Neural cell (in vitro differentiated cells): ENCODE results near the gene WWC1. TPM values are rescaled to one million over a fixed set of nuclear protein-coding genes. Genes with fewer than 3 reads are reported as not detected.

Source experiments
- H2AFZ ChIP-seq: fragments of 200-600, 300-800 bp; sonication (generic), shearing (Covaris generic); 2 replicates; pipeline ENCODE4 v1.6.0; 2014; ENCODE audit warnings: low read depth, mild to moderate bottlenecking, antibody characterized with exemption, low read length, moderate library complexity
- H3F3A ChIP-seq: fragments of 200-600 bp; shearing (Covaris generic); 2 replicates; pipeline ENCODE4 v1.6.1; 2016; ENCODE audit warnings: mild to moderate bottlenecking, moderate library complexity, mixed read lengths, antibody characterized with exemption, low read length; ENCODE audit not compliant: insufficient read depth, poor library complexity, severe bottlenecking
- H3K27ac ChIP-seq: fragments of 200-600, 300-800 bp; sonication (generic), shearing (Covaris generic); 2 replicates; pipeline ENCODE4 v1.5.1; 2014; ENCODE audit warnings: mild to moderate bottlenecking, low read length, moderate library complexity
- H3K27me3 ChIP-seq: fragments of 300-800, 200-600 bp; sonication (generic), shearing (Covaris generic); 2 replicates; pipeline ENCODE4 v1.6.0; 2014; ENCODE audit warnings: mild to moderate bottlenecking, low read depth, low read length, moderate library complexity; ENCODE audit not compliant: insufficient read depth
- H3K36me3 ChIP-seq: fragments of 300-800, 200-600 bp; sonication (generic), shearing (Covaris generic); 2 replicates; pipeline ENCODE4 v1.5.1; 2014; ENCODE audit warnings: mild to moderate bottlenecking, antibody characterized with exemption, low read length, moderate library complexity; ENCODE audit not compliant: insufficient read depth
- H3K4me2 ChIP-seq: fragments of 300-800, 200-600 bp; sonication (generic), shearing (Covaris generic); 2 replicates; pipeline ENCODE4 v1.6.0; 2014; ENCODE audit warnings: mild to moderate bottlenecking, low read length
- H3K4me3 ChIP-seq: fragments of 300-800, 200-600 bp; sonication (generic), shearing (Covaris generic); 2 replicates; pipeline ENCODE4 v1.5.1; 2014; ENCODE audit warnings: mild to moderate bottlenecking, low read length, moderate library complexity
- H3K79me2 ChIP-seq: fragments of 200-600 bp; shearing (Covaris generic); replicated peaks from 2 replicates; pipeline ENCODE4 v1.6.0; 2014; ENCODE audit warnings: mild to moderate bottlenecking, low read length, moderate library complexity; ENCODE audit not compliant: insufficient read depth
- H3K9ac ChIP-seq: fragments of 300-800, 200-600 bp; sonication (generic), shearing (Covaris generic); 2 replicates; pipeline ENCODE4 v1.6.1; 2016; ENCODE audit warnings: mild to moderate bottlenecking, low read length, mixed read lengths
- H3K9me2 ChIP-seq: fragments of 200-600 bp; shearing (Covaris generic); 2 replicates; pipeline ENCODE4 v1.6.1; 2016; ENCODE audit warnings: mild to moderate bottlenecking, low read length, mixed read lengths; ENCODE audit not compliant: insufficient read depth
- H3K9me3 ChIP-seq: fragments of 200-600, 300-800 bp; sonication (generic), shearing (Covaris generic); 2 replicates; pipeline ENCODE4 v1.6.1; 2016; ENCODE audit warnings: mild to moderate bottlenecking, mixed run types, low read length, moderate library complexity, mixed read lengths
- H4K20me1 ChIP-seq: fragments of 200-600 bp; shearing (Covaris generic); 2 replicates; pipeline ENCODE4 v1.6.1; 2016; ENCODE audit warnings: mild to moderate bottlenecking, mixed run types; ENCODE audit not compliant: insufficient read depth
- EP300 ChIP-seq: fragments of 450-650 bp; conservative IDR thresholded peaks from 2 replicates; pipeline ENCODE4 v1.6.1; 2014; ENCODE audit warnings: antibody characterized with exemption, mild to moderate bottlenecking, moderate library complexity; ENCODE audit not compliant: poor library complexity, severe bottlenecking
- EZH2 ChIP-seq: fragments of 200-600, 300-800 bp; shearing (Covaris generic), sonication (generic); IDR thresholded peaks from 2 replicates; pipeline ENCODE4 v1.6.1; 2014; ENCODE audit warnings: antibody characterized with exemption, low read length, borderline replicate concordance, mild to moderate bottlenecking; ENCODE audit not compliant: insufficient read depth, poor library complexity, severe bottlenecking
- MXI1 ChIP-seq: fragments of 450-650 bp; conservative IDR thresholded peaks from 2 replicates; pipeline ENCODE4 v1.6.1; 2014; ENCODE audit warnings: antibody characterized with exemption, mild to moderate bottlenecking; ENCODE audit not compliant: poor library complexity, severe bottlenecking
- POLR2AphosphoS5 ChIP-seq: IDR thresholded peaks from 2 replicates; pipeline ENCODE4 v1.6.1; 2012
- RAD21 ChIP-seq: fragments of 450-650 bp; conservative IDR thresholded peaks from 2 replicates; pipeline ENCODE4 v1.6.1; 2014; ENCODE audit warnings: antibody characterized with exemption, mild to moderate bottlenecking, moderate library complexity
- SMC3 ChIP-seq: fragments of 450-650 bp; conservative IDR thresholded peaks from 2 replicates; pipeline ENCODE4 v1.6.1; 2014; ENCODE audit warnings: antibody characterized with exemption, mild to moderate bottlenecking, moderate library complexity; ENCODE audit not compliant: poor library complexity
- TAF1 ChIP-seq: IDR thresholded peaks from 2 replicates; pipeline ENCODE4 v1.6.1; 2012; ENCODE audit warnings: low read depth
- polyA plus RNA-seq: library from polyadenylated mRNA; depleted of rRNA; stranded (reverse); fragments of >200 nt; gene quantifications from 2 replicates; pipeline ENCODE4 v1.2.3, GENCODE V29; 2014
- TF ChIP-seq, protein P1 (sequence below): fragments of 450-650 bp; IDR thresholded peaks from 2 replicates; pipeline ENCODE4 v1.5.1; 2014; ENCODE audit warnings: antibody characterized with exemption, mild to moderate bottlenecking, moderate library complexity; ENCODE audit not compliant: poor library complexity, severe bottlenecking
- TF ChIP-seq, protein P2 (sequence below): IDR thresholded peaks from 2 replicates; pipeline ENCODE4 v1.6.1; 2012; ENCODE audit warnings: borderline replicate concordance

Gene WWC1
- polyA plus RNA-seq, 1 donor from 2014 or later, result 0.97 TPM

DNA sequence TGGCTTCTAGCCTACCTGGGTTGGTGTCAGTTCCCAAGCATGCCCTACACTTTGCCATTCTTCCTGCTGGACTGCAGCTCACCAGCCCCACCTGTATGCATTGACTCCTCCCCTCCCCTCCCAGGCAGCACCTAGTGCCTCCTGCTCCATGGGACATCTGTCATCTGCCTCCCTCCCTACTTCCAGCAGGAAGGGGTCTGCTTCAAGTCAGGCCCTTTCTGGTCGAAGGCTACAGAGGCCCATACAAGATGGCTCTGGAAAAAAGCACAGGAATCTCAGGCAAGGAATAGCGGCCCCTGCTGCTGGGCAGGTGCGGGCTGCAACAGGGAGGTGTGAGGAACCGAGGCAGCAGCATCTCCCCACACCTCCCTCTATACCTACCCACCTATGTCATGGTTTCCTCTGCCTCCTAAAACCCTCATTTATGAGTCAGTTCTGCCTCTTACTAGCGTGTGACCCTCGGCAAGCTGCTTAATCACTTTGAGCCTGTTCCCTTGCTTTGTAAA is 19.7 kb downstream of the WWC1 start:
- Histone ChIP-seq H3F3A (no peaks in the 10 kb centered on the region), H3K9me3 (no peaks in the 10 kb centered on the region), H3K36me3 (no peaks in the 10 kb centered on the region), H2AFZ (no peak overlapping the region), H3K27me3 (no peaks in the 10 kb centered on the region), H3K9me2 (no peaks in the 10 kb centered on the region), H3K4me2 (no peak overlapping the region), H3K27ac (no peak overlapping the region), H3K4me3 (no peak overlapping the region), H3K79me2 (no peaks in the 10 kb centered on the region), H4K20me1 (no peaks in the 10 kb centered on the region), H3K9ac (no peak overlapping the region)
- TF ChIP-seq EP300 (no peak), POLR2AphosphoS5 (no peak), TAF1 (no peak), MXI1 (no peak), RAD21 (no peak), SMC3 (no peak), EZH2 (no peak)
- TF ChIP-seq, protein P1, sequence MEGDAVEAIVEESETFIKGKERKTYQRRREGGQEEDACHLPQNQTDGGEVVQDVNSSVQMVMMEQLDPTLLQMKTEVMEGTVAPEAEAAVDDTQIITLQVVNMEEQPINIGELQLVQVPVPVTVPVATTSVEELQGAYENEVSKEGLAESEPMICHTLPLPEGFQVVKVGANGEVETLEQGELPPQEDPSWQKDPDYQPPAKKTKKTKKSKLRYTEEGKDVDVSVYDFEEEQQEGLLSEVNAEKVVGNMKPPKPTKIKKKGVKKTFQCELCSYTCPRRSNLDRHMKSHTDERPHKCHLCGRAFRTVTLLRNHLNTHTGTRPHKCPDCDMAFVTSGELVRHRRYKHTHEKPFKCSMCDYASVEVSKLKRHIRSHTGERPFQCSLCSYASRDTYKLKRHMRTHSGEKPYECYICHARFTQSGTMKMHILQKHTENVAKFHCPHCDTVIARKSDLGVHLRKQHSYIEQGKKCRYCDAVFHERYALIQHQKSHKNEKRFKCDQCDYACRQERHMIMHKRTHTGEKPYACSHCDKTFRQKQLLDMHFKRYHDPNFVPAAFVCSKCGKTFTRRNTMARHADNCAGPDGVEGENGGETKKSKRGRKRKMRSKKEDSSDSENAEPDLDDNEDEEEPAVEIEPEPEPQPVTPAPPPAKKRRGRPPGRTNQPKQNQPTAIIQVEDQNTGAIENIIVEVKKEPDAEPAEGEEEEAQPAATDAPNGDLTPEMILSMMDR, result no peak
- TF ChIP-seq, protein P2, sequence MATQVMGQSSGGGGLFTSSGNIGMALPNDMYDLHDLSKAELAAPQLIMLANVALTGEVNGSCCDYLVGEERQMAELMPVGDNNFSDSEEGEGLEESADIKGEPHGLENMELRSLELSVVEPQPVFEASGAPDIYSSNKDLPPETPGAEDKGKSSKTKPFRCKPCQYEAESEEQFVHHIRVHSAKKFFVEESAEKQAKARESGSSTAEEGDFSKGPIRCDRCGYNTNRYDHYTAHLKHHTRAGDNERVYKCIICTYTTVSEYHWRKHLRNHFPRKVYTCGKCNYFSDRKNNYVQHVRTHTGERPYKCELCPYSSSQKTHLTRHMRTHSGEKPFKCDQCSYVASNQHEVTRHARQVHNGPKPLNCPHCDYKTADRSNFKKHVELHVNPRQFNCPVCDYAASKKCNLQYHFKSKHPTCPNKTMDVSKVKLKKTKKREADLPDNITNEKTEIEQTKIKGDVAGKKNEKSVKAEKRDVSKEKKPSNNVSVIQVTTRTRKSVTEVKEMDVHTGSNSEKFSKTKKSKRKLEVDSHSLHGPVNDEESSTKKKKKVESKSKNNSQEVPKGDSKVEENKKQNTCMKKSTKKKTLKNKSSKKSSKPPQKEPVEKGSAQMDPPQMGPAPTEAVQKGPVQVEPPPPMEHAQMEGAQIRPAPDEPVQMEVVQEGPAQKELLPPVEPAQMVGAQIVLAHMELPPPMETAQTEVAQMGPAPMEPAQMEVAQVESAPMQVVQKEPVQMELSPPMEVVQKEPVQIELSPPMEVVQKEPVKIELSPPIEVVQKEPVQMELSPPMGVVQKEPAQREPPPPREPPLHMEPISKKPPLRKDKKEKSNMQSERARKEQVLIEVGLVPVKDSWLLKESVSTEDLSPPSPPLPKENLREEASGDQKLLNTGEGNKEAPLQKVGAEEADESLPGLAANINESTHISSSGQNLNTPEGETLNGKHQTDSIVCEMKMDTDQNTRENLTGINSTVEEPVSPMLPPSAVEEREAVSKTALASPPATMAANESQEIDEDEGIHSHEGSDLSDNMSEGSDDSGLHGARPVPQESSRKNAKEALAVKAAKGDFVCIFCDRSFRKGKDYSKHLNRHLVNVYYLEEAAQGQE, result no peak

DNA sequence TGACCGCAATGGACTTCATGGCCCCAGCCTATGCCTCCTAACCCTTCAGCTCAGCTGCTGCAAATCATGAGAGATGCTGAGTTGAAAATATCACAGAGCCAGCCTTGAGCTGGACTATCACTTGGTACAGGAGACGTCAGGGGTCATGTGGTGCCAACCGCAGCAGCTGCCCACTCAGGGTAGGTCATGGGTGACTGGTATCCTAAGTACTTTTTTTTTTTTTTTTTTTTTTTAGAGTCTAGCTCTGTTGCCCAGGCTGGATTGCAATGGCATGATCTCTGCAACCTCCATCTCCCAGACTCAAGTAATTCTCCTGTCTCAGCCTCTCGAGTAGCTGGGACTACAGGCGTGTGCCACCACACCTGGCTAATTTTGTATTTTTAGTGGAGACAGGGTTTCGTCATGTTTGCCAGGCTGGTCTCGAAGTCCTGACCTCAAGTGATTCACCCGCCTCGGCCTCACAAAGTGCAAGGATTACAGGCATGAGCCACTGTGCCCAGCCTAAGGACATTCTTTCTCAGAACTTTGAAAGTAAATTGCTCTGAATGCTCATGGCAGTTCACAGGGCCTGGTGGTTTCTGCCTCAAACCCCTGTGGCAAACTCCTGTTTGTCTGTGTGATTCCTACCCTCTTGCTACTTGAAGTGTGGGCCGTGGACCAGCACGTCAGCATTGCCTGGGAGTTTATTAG is 21.3 kb downstream of the WWC1 start:
- TF ChIP-seq, protein P1, result no peak
- no peak for TF ChIP-seq RAD21
- no peak for TF ChIP-seq SMC3
- TF ChIP-seq EZH2, result no peak
- TF ChIP-seq EP300, result no peak
- TF ChIP-seq MXI1, result no peak
- TF ChIP-seq, protein P2, result no peak
- no peak for TF ChIP-seq TAF1
- TF ChIP-seq POLR2AphosphoS5, result no peak
- no peak overlapping the region for H3K4me2 ChIP-seq
- no peak overlapping the region for H3K9ac ChIP-seq
- H3K79me2 ChIP-seq, result no peaks in the 10 kb centered on the region
- H3K4me3 ChIP-seq, result no peak overlapping the region
- H2AFZ ChIP-seq, result no peak overlapping the region
- H3K9me2 ChIP-seq, result no peaks in the 10 kb centered on the region
- no peaks in the 10 kb centered on the region for H3K27me3 ChIP-seq
- H4K20me1 ChIP-seq, result no peaks in the 10 kb centered on the region
- no peak overlapping the region for H3K27ac ChIP-seq
- no peaks in the 10 kb centered on the region for H3F3A ChIP-seq
- H3K36me3 ChIP-seq, result no peaks in the 10 kb centered on the region
- no peaks in the 10 kb centered on the region for H3K9me3 ChIP-seq
